ENCODE measurements around the gene GBE1.
"Not testable (repeated sequence)": the region's sequence is repeated elsewhere in the genome, so short reads cannot be mapped to it uniquely, and the experiment has no call there.

GBE1 gene

GRCh38 chr3:81760924-81761903 is at the start of gene GBE1:
GBE1 (minus strand) TSS chr3:81761645; CDS start chr3:81761517, 128 bp downstream.
- DNase-seq (ENCODE audit: low read depth in 1 of 2, low spot score in 1 of 2), result peak; percentile 83 to 87

GRCh38 chr3:81808900-81809299 is 47.5 kb upstream of the GBE1 start:
- DNase-seq (ENCODE audit: low read depth in 1 of 2, low spot score in 1 of 2), result no peak

DNA sequence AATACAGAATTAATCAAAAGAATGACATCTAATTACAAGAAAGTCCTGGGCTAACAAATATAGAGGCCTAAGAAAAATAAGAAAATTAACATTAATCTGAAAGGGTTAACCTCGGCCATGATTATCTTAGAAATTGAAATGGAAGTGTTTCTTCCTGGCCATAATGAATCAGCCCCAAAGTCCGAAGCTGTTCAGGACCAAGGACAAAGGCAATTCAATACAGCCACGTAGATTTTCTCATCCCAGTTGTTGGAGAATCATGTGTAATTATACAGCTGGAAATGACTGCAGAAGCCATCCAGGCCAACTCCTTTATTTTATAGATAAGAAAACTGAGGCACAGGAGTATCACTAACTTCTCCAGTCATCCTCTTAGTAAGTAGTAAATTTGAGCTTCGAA is 38.0 kb upstream of the GBE1 start:
- DNase-seq (ENCODE audit: low read depth in 1 of 2, low spot score in 1 of 2), result no peak

GRCh38 chr3:81793410-81793809 is 32.0 kb upstream of the GBE1 start:
- no peak for DNase-seq (ENCODE audit: low read depth in 1 of 2, low spot score in 1 of 2)

DNA sequence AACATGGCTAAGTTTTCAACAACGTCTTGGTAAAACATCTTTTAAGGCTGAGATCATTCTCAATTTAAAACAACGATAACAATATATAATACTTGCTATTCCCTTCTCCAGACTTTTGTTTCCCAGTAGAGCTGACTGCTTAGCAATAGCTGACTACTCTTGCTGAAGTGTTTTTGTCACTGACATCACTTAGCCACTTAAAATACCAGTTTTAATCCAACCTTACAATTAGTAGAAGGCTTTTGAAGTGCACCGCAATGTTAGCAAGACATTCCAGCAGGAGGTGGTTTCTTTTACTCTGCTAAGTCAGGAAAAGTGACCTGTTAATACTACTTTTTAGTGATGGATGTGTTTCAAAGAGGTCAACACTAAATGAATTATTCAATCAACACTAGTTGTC is 28.7 kb upstream of the GBE1 start:
- no peak for DNase-seq (ENCODE audit: low read depth in 1 of 2, low spot score in 1 of 2)

GRCh38 chr3:81789691-81790090 is 28.2 kb upstream of the GBE1 start:
- no peak for DNase-seq (ENCODE audit: low read depth in 1 of 2, low spot score in 1 of 2)

DNA sequence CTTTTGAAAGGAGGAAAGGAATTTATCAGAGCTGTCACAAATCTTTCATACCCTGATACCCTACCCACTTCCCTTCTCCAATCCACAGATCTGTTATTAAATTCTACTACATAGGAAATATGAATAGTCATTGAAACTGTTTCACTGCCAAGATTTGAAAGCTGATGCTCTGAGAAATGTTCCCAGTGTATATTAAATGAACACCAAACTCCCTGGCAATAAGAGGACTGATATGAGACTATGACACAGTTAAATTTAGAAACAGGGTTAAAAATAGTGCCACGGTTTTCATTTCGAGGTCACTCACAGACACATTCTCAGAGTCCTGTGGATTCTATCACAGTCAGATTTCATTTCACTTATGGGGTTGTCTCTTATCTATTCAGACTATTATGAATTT is 27.2 kb upstream of the GBE1 start:
- DNase-seq (ENCODE audit: low read depth in 1 of 2, low spot score in 1 of 2), result no peak

- no peak for DNase-seq (ENCODE audit: low read depth in 1 of 2, low spot score in 1 of 2)
Observed at GRCh38 chr3:81788044-81788443, 26.6 kb upstream of the GBE1 start.

DNA sequence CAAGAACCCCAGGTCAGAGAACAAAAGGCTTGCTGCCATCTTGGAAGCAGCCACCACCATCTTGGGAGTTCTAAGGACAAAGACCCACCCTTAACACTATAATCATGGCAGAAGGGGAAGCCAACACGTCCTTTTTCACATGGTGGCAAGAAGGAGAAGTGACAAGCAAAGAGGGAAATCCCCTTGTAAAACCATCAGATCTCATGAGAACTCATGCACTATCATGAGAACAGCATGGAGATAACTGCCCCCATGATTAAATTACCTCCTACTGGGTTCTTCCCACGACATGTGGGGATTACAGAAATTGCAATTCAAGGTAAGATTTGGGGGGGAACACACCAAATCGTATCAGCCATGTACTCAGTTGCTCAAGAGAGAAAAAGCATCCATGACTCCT is 21.1 kb upstream of the GBE1 start:
- DNase-seq (ENCODE audit: low read depth in 1 of 2, low spot score in 1 of 2), result no peak

- DNase-seq (ENCODE audit: low read depth in 1 of 2, low spot score in 1 of 2), result no peak
Observed at GRCh38 chr3:81778678-81779182, 17.3 kb upstream of the GBE1 start.

GRCh38 chr3:81776643-81777042 is 15.2 kb upstream of the GBE1 start:
- no peak for DNase-seq (ENCODE audit: low read depth in 1 of 2, low spot score in 1 of 2)

- no peak for DNase-seq (ENCODE audit: low read depth in 1 of 2, low spot score in 1 of 2)
Observed at GRCh38 chr3:81770710-81771109, 9.3 kb upstream of the GBE1 start.

DNA sequence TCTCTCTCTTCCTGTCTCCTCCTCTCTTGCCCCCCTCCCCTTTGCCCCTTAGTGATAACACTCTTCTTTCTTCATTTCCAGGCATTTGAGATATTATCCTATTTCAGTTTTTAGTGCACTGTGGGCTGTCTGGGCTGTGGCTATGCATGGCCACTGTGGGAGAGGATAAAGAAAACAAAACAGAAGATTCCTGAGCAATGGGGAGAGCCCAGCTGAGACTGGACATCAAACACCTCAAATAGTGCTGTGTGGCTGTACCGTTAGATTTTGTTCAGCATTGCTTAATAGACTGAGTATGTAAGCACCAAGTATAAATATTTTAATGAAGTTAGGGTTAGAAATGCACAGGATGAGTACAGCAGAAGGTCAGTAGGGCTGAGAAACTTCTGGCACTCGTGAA is 7.9 kb upstream of the GBE1 start:
- no peak for DNase-seq (ENCODE audit: low read depth in 1 of 2, low spot score in 1 of 2)

GRCh38 chr3:81767250-81767859 is 5.9 kb upstream of the GBE1 start:
- not testable (repeated sequence) for DNase-seq (ENCODE audit: low read depth in 1 of 2, low spot score in 1 of 2)

- DNase-seq (ENCODE audit: low read depth in 1 of 2, low spot score in 1 of 2), result no peak
Observed at GRCh38 chr3:81765400-81765799, 4.0 kb upstream of the GBE1 start.

DNA sequence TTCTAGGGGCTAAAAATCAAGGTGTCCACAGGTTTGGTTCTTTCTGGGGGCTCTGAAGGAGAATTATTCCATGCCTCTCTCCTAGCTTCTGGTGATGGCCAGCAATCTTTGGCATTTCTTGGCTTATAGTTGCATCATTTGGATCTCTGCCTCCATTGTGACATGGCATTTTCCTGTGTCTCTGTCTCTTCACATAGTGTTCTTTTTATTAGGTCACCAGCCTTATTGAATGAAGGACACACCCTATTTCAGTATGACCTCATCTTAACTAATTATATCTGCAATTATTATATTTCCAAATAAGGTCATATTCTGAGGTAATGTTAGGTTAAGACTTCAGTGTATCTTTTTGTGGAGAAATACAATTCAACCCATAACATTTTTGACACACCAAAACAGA is 3.2 kb upstream of the GBE1 start:
- DNase-seq (ENCODE audit: low read depth in 1 of 2, low spot score in 1 of 2), result no peak

DNA sequence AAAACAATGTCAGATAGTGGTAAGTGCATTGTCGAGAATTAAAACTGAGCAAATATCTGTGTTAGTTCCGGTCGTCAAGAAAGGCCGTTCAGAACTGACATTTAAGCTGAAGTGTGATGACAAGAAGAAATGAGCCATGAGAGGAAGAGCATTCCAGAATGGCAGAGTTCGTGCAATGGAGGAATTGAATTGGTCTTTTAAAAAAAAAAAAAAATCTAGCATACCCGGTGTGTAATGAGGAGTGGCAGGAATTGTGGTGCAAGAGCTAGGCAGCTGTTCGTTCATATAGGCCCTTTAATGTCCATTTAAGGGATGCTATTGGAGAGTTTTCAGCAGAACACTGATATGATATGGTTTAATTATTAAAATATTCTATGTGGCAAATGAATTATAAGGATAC is 2.6 kb upstream of the GBE1 start:
- no peak for DNase-seq (ENCODE audit: low read depth in 1 of 2, low spot score in 1 of 2)

DNA sequence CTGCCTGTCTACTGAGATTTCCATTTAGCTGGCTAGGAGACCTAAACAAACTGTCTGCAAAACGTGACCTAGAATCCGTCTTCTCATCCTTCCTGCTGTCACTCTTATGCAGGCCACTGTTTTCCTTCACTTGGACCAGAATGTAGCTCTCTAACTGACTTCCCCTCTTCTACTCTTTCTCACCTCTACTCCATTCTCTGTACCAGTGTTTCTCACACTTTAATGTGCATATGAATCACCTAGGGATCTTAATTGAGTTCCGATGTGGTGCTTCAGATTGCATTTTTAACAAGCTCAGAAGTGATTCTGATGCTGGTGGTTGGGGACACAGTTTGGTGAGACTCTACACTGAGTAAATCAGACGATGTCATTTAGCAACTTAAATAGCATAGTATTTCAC is 1.6 kb upstream of the GBE1 start:
- no peak for DNase-seq (ENCODE audit: low read depth in 1 of 2, low spot score in 1 of 2)

DNA sequence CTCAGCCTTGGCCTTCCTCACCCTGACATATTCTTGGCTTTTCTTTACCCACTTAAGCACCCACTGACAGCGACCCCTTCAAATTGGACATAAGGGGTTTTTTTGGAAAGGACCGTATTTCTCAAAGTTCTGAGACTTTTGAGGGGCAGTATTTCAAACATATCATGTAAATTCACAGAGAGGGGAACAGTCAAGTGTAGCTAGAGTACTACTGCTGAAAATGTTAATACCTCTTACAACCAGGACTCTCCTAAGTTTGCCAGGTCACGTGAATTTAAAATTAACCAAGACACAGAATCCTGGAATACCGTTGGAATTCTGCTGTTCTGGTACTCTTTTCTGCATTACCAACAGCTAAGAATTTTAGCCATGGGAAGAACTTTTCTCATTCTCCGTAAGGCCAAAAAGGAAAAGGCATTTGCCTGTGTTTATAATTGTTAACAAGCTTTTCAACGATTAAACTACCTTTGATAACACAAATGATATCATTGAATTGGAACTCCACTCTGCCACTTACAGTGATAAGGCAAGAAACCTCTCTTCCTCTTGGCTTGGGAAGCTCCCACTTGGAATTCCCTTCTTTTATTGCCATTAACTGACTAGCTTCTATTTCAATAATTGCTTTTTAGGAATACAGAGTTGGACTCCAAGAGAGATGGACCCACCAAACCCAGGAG is 597 bp upstream of the GBE1 start:
- DNase-seq (ENCODE audit: low read depth in 1 of 2, low spot score in 1 of 2), result no peak

- DNase-seq (ENCODE audit: low read depth in 1 of 2, low spot score in 1 of 2), result no peak
Observed at GRCh38 chr3:81760215-81760614, 1.2 kb downstream of the GBE1 start.

DNA sequence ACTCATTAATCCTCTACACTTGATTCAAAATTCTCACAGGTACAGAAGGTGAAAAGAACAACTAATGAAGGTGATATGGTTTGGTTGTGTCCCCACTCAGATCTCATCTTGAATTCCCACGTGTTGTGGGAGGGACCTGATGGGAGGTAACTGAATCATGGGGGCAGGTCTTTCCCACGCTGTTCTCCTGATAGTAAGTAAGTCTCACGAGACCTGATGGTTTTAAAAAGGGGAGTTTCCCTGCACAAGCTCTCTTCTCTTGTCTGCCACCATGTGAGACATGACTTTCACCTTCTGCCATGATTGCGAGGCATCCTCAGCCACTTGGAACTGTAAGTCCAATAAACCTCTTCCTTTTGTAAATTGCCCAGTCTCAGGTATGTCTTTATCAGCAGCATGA is 2.7 kb downstream of the GBE1 start:
- not testable (repeated sequence) for DNase-seq (ENCODE audit: low read depth in 1 of 2, low spot score in 1 of 2)

- DNase-seq (ENCODE audit: low read depth in 1 of 2, low spot score in 1 of 2), result no peak
Observed at GRCh38 chr3:81758275-81758674, 3.2 kb downstream of the GBE1 start.
